T-helper 17 cell (primary cell): ENCODE results near the gene PRDM16. TPM values are rescaled to one million over a fixed set of nuclear protein-coding genes. Genes with fewer than 3 reads are reported as not detected.

Source experiments
- ATAC-seq: fragments of 150-1000 bp; cut with Tn5 transposase; 2 replicates; pipeline ENCODE4 v1.10.0; 2021; ENCODE audit warnings: mild to moderate bottlenecking, moderate library complexity
- DNase-seq, 3 donors: peaks; one replicate each; pipeline versions ENCODE4 v3.0.0 to v3.0.0-alpha.2; 2020 to 2021
- H3K9me3 ChIP-seq: one replicate; pipeline ENCODE4 v1.7.0; 2013; ENCODE audit warnings: low read length, mild to moderate bottlenecking; ENCODE audit not compliant: control insufficient read depth, poor library complexity, severe bottlenecking
- H3K27ac Mint-ChIP-seq: one replicate; pipeline ENCODE4 v1.8.0; 2022; ENCODE audit warnings: mild to moderate bottlenecking, moderate library complexity, mixed read lengths
- H3K27me3 Mint-ChIP-seq: one replicate; pipeline ENCODE4 v1.8.0; 2022; ENCODE audit warnings: mixed read lengths
- H3K36me3 Mint-ChIP-seq: one replicate; pipeline ENCODE4 v1.8.0; 2022; ENCODE audit warnings: low read depth, mixed read lengths
- H3K4me1 Mint-ChIP-seq: one replicate; pipeline ENCODE4 v1.8.0; 2022; ENCODE audit warnings: mild to moderate bottlenecking, mixed read lengths
- H3K4me3 Mint-ChIP-seq: one replicate; pipeline ENCODE4 v1.8.0; 2022; ENCODE audit warnings: mild to moderate bottlenecking, moderate library complexity, mixed read lengths
- total RNA-seq, 4 donors: library from RNA in 2 of 4; stranded (reverse) in 2 of 4; gene quantifications; one replicate each; pipeline ENCODE4 v1.2.3 and lab custom pipeline; 2022 to 2026

Gene PRDM16
- total RNA-seq, 2 donors from 2014 or later = not detected

DNA sequence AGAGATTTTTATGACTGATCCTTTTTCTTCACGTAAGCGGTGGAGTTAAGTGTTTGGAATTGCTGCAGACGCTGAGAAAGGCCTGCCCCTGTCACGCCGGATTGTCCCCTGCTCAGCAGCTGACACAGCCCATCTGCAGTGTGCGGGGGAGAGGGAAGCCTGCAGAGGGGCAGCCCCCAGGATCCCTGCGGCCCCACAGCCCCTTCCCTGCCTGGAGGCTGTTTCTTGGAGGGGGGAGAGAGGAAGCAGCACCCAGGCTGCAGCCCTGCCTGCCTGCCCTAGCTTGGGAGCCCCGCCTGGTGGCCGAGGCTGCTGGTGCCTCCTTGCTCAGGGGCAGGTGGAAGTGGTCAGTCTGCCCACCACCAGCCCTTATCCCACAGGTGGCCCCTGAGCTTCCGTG lies 50.7 kb downstream of the PRDM16 start:
- no peak for DNase-seq
- ATAC-seq = no peak
- no peak overlapping the region for H3K4me3 Mint-ChIP-seq
- H3K4me1 Mint-ChIP-seq = no peaks in the 10 kb centered on the region
- no peaks in the 10 kb centered on the region for H3K36me3 Mint-ChIP-seq
- H3K27me3 Mint-ChIP-seq = peaks cover 6% of the 10 kb centered on the region
- H3K27ac Mint-ChIP-seq = no peak overlapping the region
- H3K9me3 ChIP-seq = no peaks in the 10 kb centered on the region

- H3K9me3 ChIP-seq = no peaks in the 10 kb centered on the region
- H3K4me1 Mint-ChIP-seq = no peaks in the 10 kb centered on the region
- no peak overlapping the region for H3K27ac Mint-ChIP-seq
- DNase-seq (no peak), ATAC-seq (no peak)
- H3K4me3 Mint-ChIP-seq = no peak overlapping the region
- H3K36me3 Mint-ChIP-seq = no peaks in the 10 kb centered on the region
- H3K27me3 Mint-ChIP-seq = peaks cover 6% of the 10 kb centered on the region
Measured at GRCh38 chr1:3120140-3120539, 51.1 kb downstream of the PRDM16 start.

DNA sequence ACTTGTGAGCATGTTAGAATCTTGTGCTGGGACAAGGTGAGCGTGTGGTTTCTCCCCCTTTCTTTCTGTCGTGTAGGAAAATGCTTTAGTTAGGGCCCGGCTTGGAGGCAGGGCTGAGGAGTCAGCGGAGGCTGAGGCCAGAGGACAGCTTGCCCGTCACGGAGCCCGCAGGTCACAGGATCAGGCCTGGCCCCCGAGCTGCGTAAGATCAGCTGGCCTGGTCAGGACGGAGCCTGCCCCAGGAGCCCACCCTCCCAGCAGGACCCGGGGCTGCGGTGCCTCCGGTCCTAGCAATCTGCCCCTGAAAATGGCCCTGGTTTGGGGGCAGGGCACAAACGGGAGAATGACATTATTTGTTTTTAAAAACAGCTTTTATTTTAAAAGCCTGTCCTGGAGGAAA lies 52.0 kb downstream of the PRDM16 start:
- Mint-ChIP-seq H3K27me3 (peaks cover 6% of the 10 kb centered on the region), H3K36me3 (no peaks in the 10 kb centered on the region), H3K27ac (no peak overlapping the region), H3K4me1 (no peaks in the 10 kb centered on the region), H3K4me3 (no peak overlapping the region)
- DNase-seq (no peak), ATAC-seq (no peak)
- no peaks in the 10 kb centered on the region for H3K9me3 ChIP-seq

GRCh38 chr1:3121401-3122210 lies 52.6 kb downstream of the PRDM16 start:
- ATAC-seq (no peak), DNase-seq (no peak)
- Mint-ChIP-seq H3K27me3 (peaks cover 6% of the 10 kb centered on the region), H3K36me3 (no peaks in the 10 kb centered on the region), H3K27ac (no peak overlapping the region), H3K4me1 (no peaks in the 10 kb centered on the region), H3K4me3 (no peak overlapping the region)
- no peaks in the 10 kb centered on the region for H3K9me3 ChIP-seq

- Mint-ChIP-seq H3K36me3 (no peaks in the 10 kb centered on the region), H3K27me3 (peaks cover 6% of the 10 kb centered on the region), H3K4me1 (no peaks in the 10 kb centered on the region), H3K4me3 (no peak overlapping the region), H3K27ac (no peak overlapping the region)
- H3K9me3 ChIP-seq = no peaks in the 10 kb centered on the region
- ATAC-seq (no peak), DNase-seq (no peak)
Measured at GRCh38 chr1:3122311-3122710, 53.3 kb downstream of the PRDM16 start.

- no peaks in the 10 kb centered on the region for H3K36me3 Mint-ChIP-seq
- no peak overlapping the region for H3K27ac Mint-ChIP-seq
- no peaks in the 10 kb centered on the region for H3K9me3 ChIP-seq
- H3K4me3 Mint-ChIP-seq = no peak overlapping the region
- ATAC-seq = no peak
- peaks cover 8% of the 10 kb centered on the region for H3K27me3 Mint-ChIP-seq
- DNase-seq = no peak
- H3K4me1 Mint-ChIP-seq = peaks cover 2% of the 10 kb centered on the region
Measured at GRCh38 chr1:3124246-3124645, 55.2 kb downstream of the PRDM16 start.

- H3K27me3 Mint-ChIP-seq = peaks cover 15% of the 10 kb centered on the region
- H3K4me1 Mint-ChIP-seq = peaks cover 2% of the 10 kb centered on the region
- no peak overlapping the region for H3K4me3 Mint-ChIP-seq
- no peak for DNase-seq
- no peaks in the 10 kb centered on the region for H3K36me3 Mint-ChIP-seq
- no peak for ATAC-seq
- no peak overlapping the region for H3K27ac Mint-ChIP-seq
- no peaks in the 10 kb centered on the region for H3K9me3 ChIP-seq
Measured at GRCh38 chr1:3125078-3125477, 56.1 kb downstream of the PRDM16 start.

DNA sequence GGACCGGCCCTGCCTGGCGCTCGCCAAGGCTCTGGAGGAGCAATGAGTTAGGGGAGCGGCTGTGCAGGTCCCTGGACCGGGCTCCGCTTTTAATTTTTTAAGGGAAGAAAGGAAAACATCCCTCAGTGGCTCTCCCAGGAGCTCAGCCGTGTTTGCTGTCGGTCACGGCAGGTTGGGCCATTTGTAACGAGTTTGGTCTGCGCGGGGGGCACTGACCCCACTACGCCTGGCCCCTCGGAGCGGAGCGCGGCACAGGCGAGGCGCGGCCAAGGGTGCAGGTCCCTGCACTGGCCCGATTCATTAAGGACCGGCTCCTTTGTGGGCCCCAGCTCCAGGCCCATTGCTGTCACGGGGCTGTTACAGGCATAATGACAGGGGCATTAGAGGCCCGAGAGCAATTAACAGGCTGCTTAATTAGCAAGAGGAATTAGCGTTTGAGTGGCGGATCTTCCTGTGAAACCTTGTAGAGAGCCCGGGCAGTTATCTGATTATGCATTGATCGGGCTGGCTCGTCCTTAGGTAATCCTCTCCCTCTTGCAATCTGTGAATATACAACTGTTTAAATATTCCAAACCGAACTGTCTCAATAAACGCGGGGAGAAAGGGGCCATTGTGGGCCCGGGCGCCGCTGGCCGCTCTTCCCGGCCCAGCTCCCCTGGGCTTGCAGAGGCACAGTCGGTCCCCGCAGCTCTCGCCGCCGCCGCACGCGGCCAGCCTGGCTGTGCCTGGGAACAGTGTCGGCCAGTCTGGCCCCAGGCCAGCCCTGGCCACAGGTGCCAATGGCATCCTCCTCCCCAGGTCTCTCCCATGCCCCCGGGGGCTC lies 56.8 kb downstream of the PRDM16 start:
- Mint-ChIP-seq H3K36me3 (no peaks in the 10 kb centered on the region), H3K27ac (no peak overlapping the region), H3K4me3 (no peak overlapping the region), H3K4me1 (peaks cover 2% of the 10 kb centered on the region), H3K27me3 (peaks cover 13% of the 10 kb centered on the region)
- ATAC-seq (no peak), DNase-seq (no peak)
- H3K9me3 ChIP-seq = no peaks in the 10 kb centered on the region

GRCh38 chr1:3126756-3127678 lies 58.0 kb downstream of the PRDM16 start:
- no peaks in the 10 kb centered on the region for H3K36me3 Mint-ChIP-seq
- no peak overlapping the region for H3K4me3 Mint-ChIP-seq
- H3K27ac Mint-ChIP-seq = no peak overlapping the region
- ATAC-seq (no peak), DNase-seq (no peak)
- peaks cover 2% of the 10 kb centered on the region for H3K4me1 Mint-ChIP-seq
- peaks cover 12% of the 10 kb centered on the region for H3K27me3 Mint-ChIP-seq
- no peaks in the 10 kb centered on the region for H3K9me3 ChIP-seq

- DNase-seq (no peak), ATAC-seq (no peak)
- H3K9me3 ChIP-seq = no peaks in the 10 kb centered on the region
- Mint-ChIP-seq H3K4me3 (no peak overlapping the region), H3K27ac (no peak overlapping the region), H3K27me3 (peaks cover 14% of the 10 kb centered on the region), H3K4me1 (peaks cover 2% of the 10 kb centered on the region), H3K36me3 (no peaks in the 10 kb centered on the region)
Measured at GRCh38 chr1:3127738-3128137, 58.7 kb downstream of the PRDM16 start.

DNA sequence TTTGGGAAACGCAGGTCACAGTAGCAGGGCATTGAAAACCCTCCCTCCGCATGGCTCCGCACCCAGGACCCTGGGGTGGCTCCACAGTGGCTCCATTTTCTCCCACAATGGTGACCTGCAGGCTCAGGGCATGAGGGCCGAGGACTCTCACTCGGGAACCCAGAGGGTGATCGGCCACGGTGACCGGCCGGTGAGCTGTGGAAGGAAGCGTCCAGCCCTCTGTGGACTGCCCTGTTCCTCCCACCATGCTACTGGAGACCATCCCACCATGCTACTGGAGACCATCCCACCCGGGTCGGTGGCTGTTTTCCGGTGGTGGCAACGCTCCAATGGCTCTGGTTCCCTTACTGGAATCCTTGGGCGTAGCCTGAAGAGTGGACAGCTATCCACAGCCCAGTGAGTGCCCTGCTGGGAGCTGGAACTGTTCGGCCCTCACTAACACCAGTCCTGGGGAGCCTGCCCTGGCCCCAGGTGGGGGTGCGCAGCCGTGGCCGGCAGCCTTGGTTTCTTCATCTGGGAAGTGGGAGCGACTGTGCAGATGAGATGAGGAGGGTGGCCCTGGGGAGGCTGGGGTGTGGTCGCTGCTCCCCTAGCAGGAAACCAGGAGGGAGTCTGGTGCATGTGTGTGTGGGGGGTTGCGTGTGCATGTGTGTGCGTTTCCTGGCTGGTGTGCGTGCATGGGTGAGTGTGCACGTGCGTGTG lies 59.6 kb downstream of the PRDM16 start:
- no peak overlapping the region for H3K4me3 Mint-ChIP-seq
- peaks cover 2% of the 10 kb centered on the region for H3K4me1 Mint-ChIP-seq
- H3K27ac Mint-ChIP-seq = no peak overlapping the region
- no peaks in the 10 kb centered on the region for H3K9me3 ChIP-seq
- ATAC-seq (no peak), DNase-seq (no peak)
- peaks cover 20% of the 10 kb centered on the region for H3K27me3 Mint-ChIP-seq
- H3K36me3 Mint-ChIP-seq = no peaks in the 10 kb centered on the region

DNA sequence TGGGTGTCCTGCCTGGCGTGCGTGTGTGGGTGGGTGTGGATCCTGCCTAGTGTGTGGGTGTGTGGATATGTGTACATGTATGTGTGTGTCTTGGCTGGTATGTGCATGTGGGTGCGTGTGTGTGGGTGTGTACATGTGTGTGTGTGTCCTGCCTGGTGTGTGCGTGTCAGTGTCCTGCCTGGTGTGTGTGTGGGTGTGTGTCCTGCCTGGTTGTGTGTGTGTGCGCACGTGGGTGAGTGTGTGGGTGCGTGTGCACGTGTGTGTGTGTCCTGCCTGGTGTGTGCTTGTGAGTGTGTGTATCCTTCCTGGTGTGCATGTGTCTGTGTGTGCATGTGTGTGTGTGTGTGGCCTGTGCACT lies 60.1 kb downstream of the PRDM16 start:
- Mint-ChIP-seq H3K27ac (no peak overlapping the region), H3K4me1 (peaks cover 2% of the 10 kb centered on the region), H3K4me3 (no peak overlapping the region), H3K27me3 (peaks cover 25% of the 10 kb centered on the region), H3K36me3 (no peaks in the 10 kb centered on the region)
- ATAC-seq (no peak), DNase-seq (no peak)
- H3K9me3 ChIP-seq = no peaks in the 10 kb centered on the region
